PC-3 (cell line): ENCODE data around the gene TSFM.

ENCODE experiments used
- EZH2 ChIP-seq: fragments of 300-600 bp; sonication (generic); IDR thresholded peaks from one replicate; pipeline ENCODE4 v1.6.1; 2017; ENCODE audit warnings: antibody characterized with exemption, mild to moderate bottlenecking, low read length; ENCODE audit not compliant: unreplicated experiment
- TF ChIP-seq, protein P1 (sequence below): fragments of 300-600 bp; sonication (generic); conservative IDR thresholded peaks from 2 replicates; pipeline ENCODE4 v1.5.1; 2017; ENCODE audit warnings: antibody characterized with exemption, low read depth, mild to moderate bottlenecking, low read length

DNA sequence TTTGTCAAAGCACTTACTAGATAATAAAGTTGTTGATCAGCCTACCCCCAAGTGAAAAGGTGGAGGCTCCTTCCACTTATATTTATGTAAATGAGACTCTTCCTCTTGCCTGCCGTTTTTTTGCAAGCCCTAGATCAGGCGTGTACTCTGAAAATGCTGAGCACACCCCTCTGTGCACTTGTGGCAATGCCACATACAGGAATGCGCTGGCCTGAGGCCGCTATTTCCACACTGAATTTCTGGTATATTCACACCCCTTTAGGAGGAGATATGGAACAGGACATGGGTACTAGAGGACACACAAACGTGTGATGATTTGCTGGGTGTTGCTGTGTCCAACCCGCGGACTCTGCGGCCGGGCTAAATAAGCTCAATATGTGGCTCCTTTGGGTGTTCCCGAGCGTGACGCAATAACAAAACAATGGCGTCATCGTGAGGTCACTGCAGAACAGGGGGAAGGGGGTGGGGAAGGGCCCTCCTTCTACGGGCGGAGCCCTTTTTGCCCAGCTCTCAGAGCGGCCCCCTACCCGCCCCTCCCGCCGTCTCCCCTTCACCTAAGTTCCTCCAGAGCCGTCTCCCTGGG lies 38.3 kb upstream of the TSFM start:
- TF ChIP-seq, protein P1, sequence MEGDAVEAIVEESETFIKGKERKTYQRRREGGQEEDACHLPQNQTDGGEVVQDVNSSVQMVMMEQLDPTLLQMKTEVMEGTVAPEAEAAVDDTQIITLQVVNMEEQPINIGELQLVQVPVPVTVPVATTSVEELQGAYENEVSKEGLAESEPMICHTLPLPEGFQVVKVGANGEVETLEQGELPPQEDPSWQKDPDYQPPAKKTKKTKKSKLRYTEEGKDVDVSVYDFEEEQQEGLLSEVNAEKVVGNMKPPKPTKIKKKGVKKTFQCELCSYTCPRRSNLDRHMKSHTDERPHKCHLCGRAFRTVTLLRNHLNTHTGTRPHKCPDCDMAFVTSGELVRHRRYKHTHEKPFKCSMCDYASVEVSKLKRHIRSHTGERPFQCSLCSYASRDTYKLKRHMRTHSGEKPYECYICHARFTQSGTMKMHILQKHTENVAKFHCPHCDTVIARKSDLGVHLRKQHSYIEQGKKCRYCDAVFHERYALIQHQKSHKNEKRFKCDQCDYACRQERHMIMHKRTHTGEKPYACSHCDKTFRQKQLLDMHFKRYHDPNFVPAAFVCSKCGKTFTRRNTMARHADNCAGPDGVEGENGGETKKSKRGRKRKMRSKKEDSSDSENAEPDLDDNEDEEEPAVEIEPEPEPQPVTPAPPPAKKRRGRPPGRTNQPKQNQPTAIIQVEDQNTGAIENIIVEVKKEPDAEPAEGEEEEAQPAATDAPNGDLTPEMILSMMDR: no peak
- no peak for TF ChIP-seq EZH2
